ENCODE results near the gene TSPAN11.

- TF ChIP-seq POLR2A (IDR thresholded peaks at IDR 0.05) = no peak
- TF ChIP-seq CTCF (IDR thresholded peaks at IDR 0.05) = no peak
Observed at GRCh38 chr12:30909349-30910037, 17.1 kb upstream of the TSPAN11 start.

Data from body of pancreas (tissue), 4 donors.